ENCODE results near the gene CBX3.
"Not testable (repeated sequence)": the region's sequence is repeated elsewhere in the genome, so short reads cannot be mapped to it uniquely, and the experiment has no call there.

The CBX3 gene

GRCh38 chr7:26238032-26238431, 36.5 kb downstream of the CBX3 start:
- Histone ChIP-seq H3K4me2 (ENCODE audit: low read length) (no peak overlapping the region), H3K27me3 (ENCODE audit: insufficient read depth, low read length) (no peaks in the 10 kb centered on the region; the same call in 1 of the 2 replicates), H3K9ac (ENCODE audit: low read length) (no peak overlapping the region), H3K4me1 (ENCODE audit: insufficient read depth, low read length, severe bottlenecking) (no peaks in the 10 kb centered on the region), H3F3A (ENCODE audit: insufficient read depth, low read length) (no peaks in the 10 kb centered on the region), H3K4me3 (ENCODE audit: low read depth, low read length, poor library complexity, severe bottlenecking) (no peak overlapping the region), H3K9me2 (ENCODE audit: low read depth, low read length) (no peaks in the 10 kb centered on the region), H3K27ac (ENCODE audit: low read depth, low read length, poor library complexity, severe bottlenecking) (no peak overlapping the region), H3K79me2 (ENCODE audit: insufficient read depth, low read length) (no peaks in the 10 kb centered on the region), H3K9me3 (ENCODE audit: low read length) (no peaks in the 10 kb centered on the region), H3K36me3 (ENCODE audit: insufficient read depth, low read length) (no peaks in the 10 kb centered on the region), H2AFZ (ENCODE audit: low read length) (no peak overlapping the region), H4K20me1 (ENCODE audit: insufficient read depth, low read length) (no peaks in the 10 kb centered on the region)
- TF ChIP-seq, protein P1, sequence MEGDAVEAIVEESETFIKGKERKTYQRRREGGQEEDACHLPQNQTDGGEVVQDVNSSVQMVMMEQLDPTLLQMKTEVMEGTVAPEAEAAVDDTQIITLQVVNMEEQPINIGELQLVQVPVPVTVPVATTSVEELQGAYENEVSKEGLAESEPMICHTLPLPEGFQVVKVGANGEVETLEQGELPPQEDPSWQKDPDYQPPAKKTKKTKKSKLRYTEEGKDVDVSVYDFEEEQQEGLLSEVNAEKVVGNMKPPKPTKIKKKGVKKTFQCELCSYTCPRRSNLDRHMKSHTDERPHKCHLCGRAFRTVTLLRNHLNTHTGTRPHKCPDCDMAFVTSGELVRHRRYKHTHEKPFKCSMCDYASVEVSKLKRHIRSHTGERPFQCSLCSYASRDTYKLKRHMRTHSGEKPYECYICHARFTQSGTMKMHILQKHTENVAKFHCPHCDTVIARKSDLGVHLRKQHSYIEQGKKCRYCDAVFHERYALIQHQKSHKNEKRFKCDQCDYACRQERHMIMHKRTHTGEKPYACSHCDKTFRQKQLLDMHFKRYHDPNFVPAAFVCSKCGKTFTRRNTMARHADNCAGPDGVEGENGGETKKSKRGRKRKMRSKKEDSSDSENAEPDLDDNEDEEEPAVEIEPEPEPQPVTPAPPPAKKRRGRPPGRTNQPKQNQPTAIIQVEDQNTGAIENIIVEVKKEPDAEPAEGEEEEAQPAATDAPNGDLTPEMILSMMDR (IDR thresholded peaks at IDR 0.05; ENCODE audit: low read length), result no peak
- TF ChIP-seq EZH2 (IDR thresholded peaks at IDR 0.05; ENCODE audit: borderline replicate concordance, low read length), result no peak

GRCh38 chr7:26245150-26245549, 43.6 kb downstream of the CBX3 start:
- Histone ChIP-seq H3K27me3 (ENCODE audit: insufficient read depth, low read length) (no peaks in the 10 kb centered on the region; the same call in 1 of the 2 replicates), H3K4me2 (ENCODE audit: low read length) (no peak overlapping the region), H3K9me2 (ENCODE audit: low read depth, low read length) (no peaks in the 10 kb centered on the region), H3K36me3 (ENCODE audit: insufficient read depth, low read length) (no peaks in the 10 kb centered on the region; the same call in 1 of the 2 replicates), H3F3A (ENCODE audit: insufficient read depth, low read length) (no peaks in the 10 kb centered on the region), H2AFZ (ENCODE audit: low read length) (no peak overlapping the region), H3K9ac (ENCODE audit: low read length) (no peak overlapping the region), H4K20me1 (ENCODE audit: insufficient read depth, low read length) (no peaks in the 10 kb centered on the region), H3K9me3 (ENCODE audit: low read length) (no peaks in the 10 kb centered on the region), H3K4me1 (ENCODE audit: insufficient read depth, low read length, severe bottlenecking) (peaks cover 11% of the 10 kb centered on the region), H3K79me2 (ENCODE audit: insufficient read depth, low read length) (no peaks in the 10 kb centered on the region), H3K4me3 (ENCODE audit: low read depth, low read length, poor library complexity, severe bottlenecking) (no peak overlapping the region), H3K27ac (ENCODE audit: low read depth, low read length, poor library complexity, severe bottlenecking) (no peak overlapping the region)
- TF ChIP-seq, protein P1 (IDR thresholded peaks at IDR 0.05; ENCODE audit: low read length), result no peak
- no peak for TF ChIP-seq EZH2 (IDR thresholded peaks at IDR 0.05; ENCODE audit: borderline replicate concordance, low read length)

DNA sequence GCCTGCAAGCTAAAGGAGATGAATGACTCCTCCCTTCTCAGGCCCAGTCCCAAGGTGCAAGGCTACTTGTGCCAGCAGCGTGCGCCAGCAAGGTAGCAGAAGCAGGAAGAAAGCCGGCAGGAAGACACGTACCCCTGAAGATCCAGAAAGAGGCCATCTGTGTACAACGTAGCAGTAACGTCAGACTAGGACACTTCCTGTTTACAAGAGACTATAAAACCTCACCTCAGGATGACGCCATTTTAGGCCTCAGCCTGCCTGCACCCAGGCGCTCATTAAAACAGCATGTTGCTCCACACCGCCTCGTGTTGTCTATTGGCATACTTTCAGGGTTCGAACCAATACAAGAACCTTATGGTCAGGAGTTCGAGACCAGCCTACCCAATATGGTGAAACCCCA, 48.7 kb downstream of the CBX3 start:
- H2AFZ ChIP-seq (ENCODE audit: low read length), result peak overlapping the region; percentile 75; the same call in 1 of the 2 replicates

DNA sequence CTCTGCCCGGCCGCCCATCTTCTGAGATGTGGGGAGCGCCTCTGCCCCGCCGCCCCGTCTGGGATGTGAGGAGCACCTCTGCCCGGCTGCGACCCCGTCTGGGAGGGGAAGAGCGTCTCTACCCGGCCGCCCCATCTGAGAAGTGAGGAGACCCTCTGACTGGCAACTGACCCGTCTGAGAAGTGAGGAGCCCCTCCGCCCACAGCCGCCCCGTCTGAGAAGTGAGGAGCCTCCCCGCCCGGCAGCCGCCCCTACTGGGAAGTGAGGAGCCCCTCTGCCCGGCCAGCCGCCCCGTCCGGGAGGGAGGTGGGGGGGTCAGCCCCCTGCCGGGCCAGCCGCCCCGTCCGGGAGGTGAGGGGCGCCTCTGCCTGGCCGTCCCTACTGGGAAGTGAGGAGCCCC, 60.3 kb downstream of the CBX3 start:
- H3K79me2 ChIP-seq (ENCODE audit: insufficient read depth, low read length); H3K27me3 ChIP-seq (ENCODE audit: insufficient read depth, low read length); H3K27ac ChIP-seq (ENCODE audit: low read depth, low read length, poor library complexity, severe bottlenecking); H3K4me1 ChIP-seq (ENCODE audit: insufficient read depth, low read length, severe bottlenecking); H3K36me3 ChIP-seq (ENCODE audit: insufficient read depth, low read length); H2AFZ ChIP-seq (ENCODE audit: low read length); H4K20me1 ChIP-seq (ENCODE audit: insufficient read depth, low read length); H3K4me3 ChIP-seq (ENCODE audit: low read depth, low read length, poor library complexity, severe bottlenecking); H3K9ac ChIP-seq (ENCODE audit: low read length); H3K4me2 ChIP-seq (ENCODE audit: low read length); H3F3A ChIP-seq (ENCODE audit: insufficient read depth, low read length); H3K9me3 ChIP-seq (ENCODE audit: low read length); H3K9me2 ChIP-seq (ENCODE audit: low read depth, low read length): not testable (repeated sequence)

More for the DNA sequence above, 48.7 kb downstream of the CBX3 start:
- no peak overlapping the region for H3K4me2 ChIP-seq (ENCODE audit: low read length)
- no peaks in the 10 kb centered on the region for H3K9me3 ChIP-seq (ENCODE audit: low read length)
- no peak overlapping the region for H3K27ac ChIP-seq (ENCODE audit: low read depth, low read length, poor library complexity, severe bottlenecking)
- no peaks in the 10 kb centered on the region for H3K9me2 ChIP-seq (ENCODE audit: low read depth, low read length)
- peaks cover 11% of the 10 kb centered on the region for H3K4me1 ChIP-seq (ENCODE audit: insufficient read depth, low read length, severe bottlenecking)
- TF ChIP-seq EZH2 (IDR thresholded peaks at IDR 0.05; ENCODE audit: borderline replicate concordance, low read length), result no peak
- TF ChIP-seq, protein P1 (IDR thresholded peaks at IDR 0.05; ENCODE audit: low read length), result no peak
- H4K20me1 ChIP-seq (ENCODE audit: insufficient read depth, low read length), result no peaks in the 10 kb centered on the region
- H3K9ac ChIP-seq (ENCODE audit: low read length), result no peak overlapping the region
- no peaks in the 10 kb centered on the region for H3F3A ChIP-seq (ENCODE audit: insufficient read depth, low read length)
- no peaks in the 10 kb centered on the region; the same call in 1 of the 2 replicates for H3K36me3 ChIP-seq (ENCODE audit: insufficient read depth, low read length)
- no peaks in the 10 kb centered on the region for H3K79me2 ChIP-seq (ENCODE audit: insufficient read depth, low read length)
- no peaks in the 10 kb centered on the region; the same call in 1 of the 2 replicates for H3K27me3 ChIP-seq (ENCODE audit: insufficient read depth, low read length)
- H3K4me3 ChIP-seq (ENCODE audit: low read depth, low read length, poor library complexity, severe bottlenecking), result no peak overlapping the region
